K562 (cell line): ENCODE measurements around the gene KIF6. TPM values are rescaled to one million over a fixed set of nuclear protein-coding genes. Genes with fewer than 3 reads are reported as not detected.

Source experiments
- ATAC-seq: fragments of 200-7000 bp; cut with Tn5 transposase; 3 replicates; pipeline ENCODE4 v1.9.1; 2020; ENCODE audit warnings: moderate library complexity
- BruUV-seq: library from RNA; stranded (reverse); fragments of 400-500 nt; replicated peaks from 2 replicates; lab custom pipeline; 2021; lab: Mats Ljungman, UMichigan
- CTCF ChIA-PET: fragments of 300-600 bp; formaldehyde crosslinking; extraction: SDS; loops from one replicate; lab custom pipeline; 2021; ENCODE audit warnings: low intra/inter-chr PET ratio; lab: Yijun Ruan, JAX
- POLR2A ChIA-PET: fragments of 300-600, 350-650 bp; sonication (Branson Sonifier 250); formaldehyde crosslinking; extraction: SDS; loops from one replicate; lab custom pipeline; 2021; ENCODE audit warnings: antibody characterized with exemption, inconsistent platforms; lab: Yijun Ruan, JAX
- DNase-seq, 4 experiments: peaks; one replicate each; pipeline versions ENCODE4 v3.0.0 to v3.0.0-alpha.2; 2011 to 2018; ENCODE audit warnings: low spot score in 3 of 4, mixed read lengths in 3 of 4; ENCODE audit errors: extremely low read depth in 1 of 4
- FAIRE-seq: peaks from 2 replicates; lab custom pipeline; 2011; peaks lifted over from hg19 to GRCh38; lab: Jason Lieb, UNC
- H2AFZ ChIP-seq: 2 replicates; pipeline ENCODE4 v1.6.0; 2011; ENCODE audit warnings: low read depth, low read length, control low read depth, inconsistent platforms
- H3K27ac ChIP-seq: fragments of 200-600 bp; 3 replicates; pipeline ENCODE4 v1.8.0; 2011; ENCODE audit warnings: low read depth, mild to moderate bottlenecking, control low read depth, inconsistent platforms, low read length, moderate library complexity, mixed read lengths; ENCODE audit errors: extremely low read depth
- H3K27me3 ChIP-seq, 2 experiments: fragments of 300-600 bp in 1 of 2; 2 replicates in 1 of 2; 3 replicates in 1 of 2; pipeline versions ENCODE4 v1.6.0 to v1.8.0; 2011; ENCODE audit warnings: inconsistent platforms in 2 of 2, low read length in 2 of 2, mild to moderate bottlenecking in 1 of 2, mixed read lengths in 1 of 2, moderate library complexity in 1 of 2; ENCODE audit not compliant: control insufficient read depth in 2 of 2, insufficient read depth in 2 of 2
- H3K36me3 ChIP-seq: fragments of 300-600 bp; 3 replicates; pipeline ENCODE4 v1.8.0; 2011; ENCODE audit warnings: mild to moderate bottlenecking, low read length, inconsistent platforms; ENCODE audit not compliant: control insufficient read depth, insufficient read depth
- H3K4me1 ChIP-seq, 2 experiments: fragments of 200-600 bp in 1 of 2; replicated peaks in 1 of 2; 2 replicates in 1 of 2; 3 replicates in 1 of 2; pipeline versions ENCODE4 v1.5.1 to v1.8.0; 2011; ENCODE audit warnings: inconsistent platforms in 2 of 2, low read length in 2 of 2, mild to moderate bottlenecking in 1 of 2, mixed read lengths in 1 of 2, moderate library complexity in 1 of 2; ENCODE audit not compliant: control insufficient read depth in 2 of 2, insufficient read depth in 2 of 2
- H3K4me2 ChIP-seq: 2 replicates; pipeline ENCODE4 v1.6.1; 2011; ENCODE audit warnings: low read length, control low read depth, inconsistent platforms, mixed read lengths; ENCODE audit not compliant: insufficient read depth
- H3K4me3 ChIP-seq: fragments of 200-600 bp; sonication (generic), shearing (Covaris generic); 2 replicates; pipeline ENCODE4 v1.5.1; 2016; ENCODE audit warnings: control low read depth, inconsistent platforms
- H3K79me2 ChIP-seq: fragments of 200-600 bp; 3 replicates; pipeline ENCODE4 v1.8.0; 2011; ENCODE audit warnings: low read length, inconsistent platforms; ENCODE audit not compliant: control insufficient read depth, insufficient read depth
- H3K9ac ChIP-seq, 2 experiments: 2 replicates each; pipeline versions ENCODE4 v1.6.0 to v1.6.1; 2011; ENCODE audit warnings: low read depth in 2 of 2, low read length in 2 of 2, control low read depth in 1 of 2, inconsistent platforms in 1 of 2, mild to moderate bottlenecking in 1 of 2, mixed read lengths in 1 of 2; ENCODE audit not compliant: insufficient read depth in 1 of 2
- H3K9me1 ChIP-seq: one replicate; pipeline ENCODE4 v1.6.0; 2011; ENCODE audit warnings: inconsistent platforms, mild to moderate bottlenecking, low read length, moderate library complexity; ENCODE audit not compliant: control insufficient read depth, insufficient read depth
- H3K9me3 ChIP-seq: replicated peaks from 2 replicates; pipeline ENCODE4 v1.5.1; 2011; ENCODE audit warnings: low read depth, low read length, inconsistent platforms; ENCODE audit not compliant: control insufficient read depth, insufficient read depth
- H4K20me1 ChIP-seq: replicated peaks from 2 replicates; pipeline ENCODE4 v1.6.1; 2011; ENCODE audit warnings: low read length, inconsistent platforms, mixed read lengths; ENCODE audit not compliant: control insufficient read depth, insufficient read depth
- POLR3A ChIP-seq: IDR thresholded peaks from 2 replicates; pipeline ENCODE4 v1.6.1; 2011; ENCODE audit warnings: borderline replicate concordance, mild to moderate bottlenecking, moderate library complexity; ENCODE audit not compliant: insufficient read length, insufficient read depth; ENCODE audit errors: extremely low read depth
- ZNF212 ChIP-seq: fragments of 450-650 bp; formaldehyde crosslinking; IDR thresholded peaks from 2 replicates; pipeline ENCODE4 v1.4.0; 2020; ENCODE audit warnings: mild to moderate bottlenecking
- in situ Hi-C: fragments of 300-500 bp; cut with MboI; formaldehyde crosslinking; loops from 4 replicates; pipeline ENCODE4 v1.15.0; 2018; ENCODE audit warnings: inconsistent platforms, mixed read lengths
- intact Hi-C: fragments of 100-400 bp; cut with micrococcal nuclease; formaldehyde crosslinking; loops from 2 replicates; pipeline ENCODE4 v1.14.2; 2022
- polyA plus RNA-seq, 8 experiments: library from polyadenylated mRNA; depleted of rRNA in 4 of 8; stranded (reverse) in 5 of 8; unstranded in 3 of 8; fragments of >200 nt; fragmentation: Nextera tagmentation in 2 of 8; fragmentation: Illumina TruSeq in 1 of 8; extraction: Ambion mirVana in 2 of 8; extraction: Trizol in 1 of 8; gene quantifications; 2 replicates each; pipeline versions ENCODE4 v1.2.1 to v1.2.3, GENCODE V29; 2011 to 2014; ENCODE audit warnings: inconsistent platforms in 1 of 8, missing spikeins in 1 of 8
- total RNA-seq, 7 experiments: library from RNA; depleted of rRNA in 6 of 7; stranded (reverse); fragments of >200 nt in 6 of 7; fragmentation: Illumina TruSeq in 2 of 7; extraction: Trizol in 2 of 7; gene quantifications; 2 replicates each; pipeline versions ENCODE4 v1.2.1 to v1.2.3, GENCODE V29; 2011 to 2021; ENCODE audit warnings: low replicate concordance in 1 of 7
- TF ChIP-seq, protein P1 (sequence below): fragments of 250-450 bp; sonication (Bioruptor Pico); IDR thresholded peaks from 2 replicates; pipeline ENCODE4 v1.4.0; 2020
- TF ChIP-seq, protein P2 (sequence below): fragments of 250-450 bp; sonication (Bioruptor Pico); IDR thresholded peaks from 2 replicates; pipeline ENCODE4 v1.8.0; 2022; ENCODE audit warnings: inconsistent platforms, mild to moderate bottlenecking, moderate library complexity, borderline replicate concordance

Gene KIF6
- total and polyA plus RNA-seq, 9 of the 15 experiments (the other 6 are each of a cell fraction or from before 2014, with no cell fraction given), result not detected

DNA sequence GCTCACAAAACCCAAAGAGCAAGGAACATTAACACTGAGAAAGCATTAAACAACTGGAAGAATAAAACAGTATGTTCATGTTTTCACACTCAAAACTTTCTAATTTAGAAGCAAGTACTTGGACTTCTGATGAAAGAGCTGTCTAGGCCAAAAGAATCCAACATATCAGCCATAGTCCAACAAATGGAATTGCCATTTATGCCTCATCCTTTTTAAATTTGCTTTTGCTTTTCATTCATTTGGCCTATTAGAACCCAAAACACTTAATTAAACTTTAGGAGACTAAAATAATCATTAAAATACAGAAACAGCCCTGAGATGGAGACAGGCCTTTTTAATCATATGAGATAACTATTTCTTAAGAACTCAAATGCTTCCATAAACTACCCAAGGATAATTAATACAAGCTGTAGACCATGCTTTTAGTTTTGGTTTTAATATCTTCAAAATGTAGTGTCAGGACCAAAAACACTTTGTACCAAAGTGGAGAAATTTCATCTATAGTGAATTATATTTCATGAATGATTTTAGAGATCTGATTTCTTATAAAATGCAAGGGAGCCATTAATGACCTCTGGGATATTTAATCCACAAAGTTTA is 166.5 kb downstream of the KIF6 start:
- ATAC-seq, result no peak

More for the DNA sequence above, 166.5 kb downstream of the KIF6 start:
- Histone ChIP-seq H3K27me3 (peaks cover 2 to 13% of the 10 kb centered on the region in 2 experiments; a peak in 3 of 5 replicates), H2AFZ (no peak overlapping the region), H3K9me1 (no peaks in the 10 kb centered on the region), H3K36me3 (no peaks in the 10 kb centered on the region), H3K79me2 (no peaks in the 10 kb centered on the region), H3K9ac (no peak overlapping the region), H3K27ac (no peak overlapping the region), H3K9me3 (no peaks in the 10 kb centered on the region), H3K4me2 (no peak overlapping the region), H3K4me3 (no peak overlapping the region), H4K20me1 (no peaks in the 10 kb centered on the region), H3K4me1 (no peaks in the 10 kb centered on the region)
- DNase-seq (no peak), FAIRE-seq (no peak)
- CTCF ChIA-PET, result no interaction called here
- intact Hi-C loops, result no loop called here
- in situ Hi-C loops, result no loop called here
- BruUV-seq, result no TSS peak
- TF ChIP-seq POLR3A (no peak), ZNF212 (no peak)
- TF ChIP-seq, protein P1, sequence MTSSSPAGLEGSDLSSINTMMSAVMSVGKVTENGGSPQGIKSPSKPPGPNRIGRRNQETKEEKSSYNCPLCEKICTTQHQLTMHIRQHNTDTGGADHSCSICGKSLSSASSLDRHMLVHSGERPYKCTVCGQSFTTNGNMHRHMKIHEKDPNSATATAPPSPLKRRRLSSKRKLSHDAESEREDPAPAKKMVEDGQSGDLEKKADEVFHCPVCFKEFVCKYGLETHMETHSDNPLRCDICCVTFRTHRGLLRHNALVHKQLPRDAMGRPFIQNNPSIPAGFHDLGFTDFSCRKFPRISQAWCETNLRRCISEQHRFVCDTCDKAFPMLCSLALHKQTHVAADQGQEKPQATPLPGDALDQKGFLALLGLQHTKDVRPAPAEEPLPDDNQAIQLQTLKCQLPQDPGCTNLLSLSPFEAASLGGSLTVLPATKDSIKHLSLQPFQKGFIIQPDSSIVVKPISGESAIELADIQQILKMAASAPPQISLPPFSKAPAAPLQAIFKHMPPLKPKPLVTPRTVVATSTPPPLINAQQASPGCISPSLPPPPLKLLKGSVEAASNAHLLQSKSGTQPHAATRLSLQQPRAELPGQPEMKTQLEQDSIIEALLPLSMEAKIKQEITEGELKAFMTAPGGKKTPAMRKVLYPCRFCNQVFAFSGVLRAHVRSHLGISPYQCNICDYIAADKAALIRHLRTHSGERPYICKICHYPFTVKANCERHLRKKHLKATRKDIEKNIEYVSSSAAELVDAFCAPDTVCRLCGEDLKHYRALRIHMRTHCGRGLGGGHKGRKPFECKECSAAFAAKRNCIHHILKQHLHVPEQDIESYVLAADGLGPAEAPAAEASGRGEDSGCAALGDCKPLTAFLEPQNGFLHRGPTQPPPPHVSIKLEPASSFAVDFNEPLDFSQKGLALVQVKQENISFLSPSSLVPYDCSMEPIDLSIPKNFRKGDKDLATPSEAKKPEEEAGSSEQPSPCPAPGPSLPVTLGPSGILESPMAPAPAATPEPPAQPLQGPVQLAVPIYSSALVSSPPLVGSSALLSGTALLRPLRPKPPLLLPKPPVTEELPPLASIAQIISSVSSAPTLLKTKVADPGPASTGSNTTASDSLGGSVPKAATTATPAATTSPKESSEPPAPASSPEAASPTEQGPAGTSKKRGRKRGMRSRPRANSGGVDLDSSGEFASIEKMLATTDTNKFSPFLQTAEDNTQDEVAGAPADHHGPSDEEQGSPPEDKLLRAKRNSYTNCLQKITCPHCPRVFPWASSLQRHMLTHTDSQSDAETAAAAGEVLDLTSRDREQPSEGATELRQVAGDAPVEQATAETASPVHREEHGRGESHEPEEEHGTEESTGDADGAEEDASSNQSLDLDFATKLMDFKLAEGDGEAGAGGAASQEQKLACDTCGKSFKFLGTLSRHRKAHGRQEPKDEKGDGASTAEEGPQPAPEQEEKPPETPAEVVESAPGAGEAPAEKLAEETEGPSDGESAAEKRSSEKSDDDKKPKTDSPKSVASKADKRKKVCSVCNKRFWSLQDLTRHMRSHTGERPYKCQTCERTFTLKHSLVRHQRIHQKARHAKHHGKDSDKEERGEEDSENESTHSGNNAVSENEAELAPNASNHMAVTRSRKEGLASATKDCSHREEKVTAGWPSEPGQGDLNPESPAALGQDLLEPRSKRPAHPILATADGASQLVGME (CRISPR knock-in tag), result no peak
- TF ChIP-seq, protein P2, sequence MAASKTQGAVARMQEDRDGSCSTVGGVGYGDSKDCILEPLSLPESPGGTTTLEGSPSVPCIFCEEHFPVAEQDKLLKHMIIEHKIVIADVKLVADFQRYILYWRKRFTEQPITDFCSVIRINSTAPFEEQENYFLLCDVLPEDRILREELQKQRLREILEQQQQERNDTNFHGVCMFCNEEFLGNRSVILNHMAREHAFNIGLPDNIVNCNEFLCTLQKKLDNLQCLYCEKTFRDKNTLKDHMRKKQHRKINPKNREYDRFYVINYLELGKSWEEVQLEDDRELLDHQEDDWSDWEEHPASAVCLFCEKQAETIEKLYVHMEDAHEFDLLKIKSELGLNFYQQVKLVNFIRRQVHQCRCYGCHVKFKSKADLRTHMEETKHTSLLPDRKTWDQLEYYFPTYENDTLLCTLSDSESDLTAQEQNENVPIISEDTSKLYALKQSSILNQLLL (CRISPR knock-in tag), result no peak
- POLR2A ChIA-PET, result interaction anchor here (0.5 kb wide), 1 partner anchor 53 kb away, joined by 3 read pairs; no protein-coding TSS in a partner anchor
